Activated T-cell treated with anti-CD3 and anti-CD28 coated beads, Interleukin-2, amount 50 U/mL, for 4 hours (primary cell): ENCODE data around the gene SNX22. TPM values are rescaled to one million over a fixed set of nuclear protein-coding genes. Genes with fewer than 3 reads are reported as not detected.
A peak's percentile ranks its signal among the peaks of the same experiment; 100 is the strongest.
"Not testable (repeated sequence)": the region's sequence is repeated elsewhere in the genome, so short reads cannot be mapped to it uniquely, and the experiment has no call there.

Experiments
- ATAC-seq, 2 donors: fragments of 200-7000 bp; cut with Tn5 transposase; one replicate each; pipeline ENCODE4 v1.10.0; 2021
- DNase-seq: peaks from one replicate; pipeline ENCODE4 v3.0.0-alpha.2; 2020
- H3K27me3 Mint-ChIP-seq: one replicate; pipeline ENCODE4 v1.8.0; 2021; ENCODE audit warnings: low read depth, mixed read lengths
- H3K36me3 Mint-ChIP-seq: one replicate; pipeline ENCODE4 v1.8.0; 2022; ENCODE audit warnings: mixed read lengths; ENCODE audit not compliant: insufficient read depth
- H3K4me1 Mint-ChIP-seq: one replicate; pipeline ENCODE4 v1.8.0; 2021; ENCODE audit warnings: low read depth, mixed read lengths
- H3K4me3 Mint-ChIP-seq: one replicate; pipeline ENCODE4 v1.8.0; 2021; ENCODE audit warnings: mild to moderate bottlenecking, moderate library complexity, mixed read lengths
- H3K9me3 Mint-ChIP-seq: one replicate; pipeline ENCODE4 v1.8.0; 2021; ENCODE audit warnings: mixed read lengths
- total RNA-seq, 3 donors: library from RNA; stranded (reverse); gene quantifications; one replicate each; pipeline ENCODE4 v1.2.1, GENCODE V29; 2021

Gene SNX22
- total RNA-seq: under 1 TPM; 0.26 to 0.35 (median 0.30) TPM

- DNase-seq (no peak), ATAC-seq (peak; percentile 18 to 28)
- H3K9me3 Mint-ChIP-seq: no peaks in the 10 kb centered on the region
- peak within 1 kb of the TSS; percentile 78 for H3K4me3 Mint-ChIP-seq
- peaks cover 11% of the 10 kb centered on the region for H3K27me3 Mint-ChIP-seq
- peaks cover 13% of the 10 kb centered on the region for H3K36me3 Mint-ChIP-seq
- H3K4me1 Mint-ChIP-seq: peaks cover 20% of the 10 kb centered on the region
These were observed at the start of gene SNX22 for GRCh38 chr15:64151727-64152506. Gene SNX22, plus strand, starts transcription at chr15:64151731. Its CDS starts 45 bp downstream, at chr15:64151776.

GRCh38 chr15:64102497-64102896, 49.0 kb upstream of the SNX22 start:
- Mint-ChIP-seq H3K4me3 (no peak overlapping the region), H3K27me3 (no peaks in the 10 kb centered on the region), H3K9me3 (no peaks in the 10 kb centered on the region), H3K36me3 (peaks cover 6% of the 10 kb centered on the region), H3K4me1 (peaks cover 55% of the 10 kb centered on the region)
- DNase-seq (no peak), ATAC-seq (no peak)

- H3K9me3 Mint-ChIP-seq: no peaks in the 10 kb centered on the region
- no peaks in the 10 kb centered on the region for H3K27me3 Mint-ChIP-seq
- no peak for ATAC-seq
- DNase-seq: no peak
- peaks cover 52% of the 10 kb centered on the region for H3K4me1 Mint-ChIP-seq
- H3K36me3 Mint-ChIP-seq: peaks cover 5% of the 10 kb centered on the region
- H3K4me3 Mint-ChIP-seq: no peak overlapping the region
These were observed 46.3 kb upstream of the SNX22 start for GRCh38 chr15:64105113-64105704.

GRCh38 chr15:64107337-64107736, 44.2 kb upstream of the SNX22 start:
- no peaks in the 10 kb centered on the region for H3K27me3 Mint-ChIP-seq
- DNase-seq: no peak
- no peaks in the 10 kb centered on the region for H3K9me3 Mint-ChIP-seq
- ATAC-seq: no peak
- peaks cover 5% of the 10 kb centered on the region for H3K36me3 Mint-ChIP-seq
- no peak overlapping the region for H3K4me3 Mint-ChIP-seq
- peaks cover 60% of the 10 kb centered on the region for H3K4me1 Mint-ChIP-seq

- peaks cover 45% of the 10 kb centered on the region for H3K4me1 Mint-ChIP-seq
These were observed 41.3 kb upstream of the SNX22 start for GRCh38 chr15:64110108-64110701.

GRCh38 chr15:64110950-64111678, 40.4 kb upstream of the SNX22 start:
- peaks cover 19% of the 10 kb centered on the region for H3K36me3 Mint-ChIP-seq
- DNase-seq: no peak
- H3K27me3 Mint-ChIP-seq: no peaks in the 10 kb centered on the region
- peaks cover 41% of the 10 kb centered on the region for H3K4me1 Mint-ChIP-seq
- ATAC-seq: no peak
- H3K9me3 Mint-ChIP-seq: no peaks in the 10 kb centered on the region
- H3K4me3 Mint-ChIP-seq: no peak overlapping the region

More at GRCh38 chr15:64110108-64110701, 41.3 kb upstream of the SNX22 start:
- ATAC-seq, H3K9me3 Mint-ChIP-seq, H3K4me3 Mint-ChIP-seq, H3K27me3 Mint-ChIP-seq, DNase-seq: not testable (repeated sequence)
- peaks cover 19% of the 10 kb centered on the region for H3K36me3 Mint-ChIP-seq

GRCh38 chr15:64111679-64112050, 39.9 kb upstream of the SNX22 start:
- Mint-ChIP-seq H3K27me3 (no peaks in the 10 kb centered on the region), H3K36me3 (peaks cover 19% of the 10 kb centered on the region), H3K9me3 (no peaks in the 10 kb centered on the region), H3K4me1 (peaks cover 36% of the 10 kb centered on the region), H3K4me3 (no peak overlapping the region)
- DNase-seq (no peak), ATAC-seq (no peak)

- H3K27me3 Mint-ChIP-seq: no peaks in the 10 kb centered on the region
- ATAC-seq (no peak), DNase-seq (no peak)
- H3K36me3 Mint-ChIP-seq: peaks cover 19% of the 10 kb centered on the region
- no peaks in the 10 kb centered on the region for H3K9me3 Mint-ChIP-seq
- H3K4me3 Mint-ChIP-seq: no peak overlapping the region
- peaks cover 30% of the 10 kb centered on the region for H3K4me1 Mint-ChIP-seq
These were observed 39.3 kb upstream of the SNX22 start for GRCh38 chr15:64112073-64112772.

GRCh38 chr15:64112904-64113303, 38.6 kb upstream of the SNX22 start:
- Mint-ChIP-seq H3K27me3 (no peaks in the 10 kb centered on the region), H3K9me3 (no peaks in the 10 kb centered on the region), H3K36me3 (peaks cover 21% of the 10 kb centered on the region), H3K4me3 (no peak overlapping the region), H3K4me1 (peaks cover 28% of the 10 kb centered on the region)
- DNase-seq: no peak
- ATAC-seq: peak; percentile 43 to 63

- ATAC-seq (no peak), DNase-seq (no peak)
- Mint-ChIP-seq H3K36me3 (peaks cover 32% of the 10 kb centered on the region), H3K9me3 (no peaks in the 10 kb centered on the region), H3K27me3 (no peaks in the 10 kb centered on the region), H3K4me1 (no peaks in the 10 kb centered on the region), H3K4me3 (no peak overlapping the region)
These were observed 33.6 kb upstream of the SNX22 start for GRCh38 chr15:64117759-64118487.

- not testable (repeated sequence) for H3K9me3 Mint-ChIP-seq, H3K27me3 Mint-ChIP-seq, DNase-seq, ATAC-seq, H3K4me1 Mint-ChIP-seq, H3K4me3 Mint-ChIP-seq
- H3K36me3 Mint-ChIP-seq: peaks cover 29% of the 10 kb centered on the region
These were observed 31.2 kb upstream of the SNX22 start for GRCh38 chr15:64120322-64120721.

- H3K27me3 Mint-ChIP-seq: no peaks in the 10 kb centered on the region
- no peaks in the 10 kb centered on the region for H3K9me3 Mint-ChIP-seq
- DNase-seq (no peak), ATAC-seq (no peak)
- H3K4me1 Mint-ChIP-seq: no peaks in the 10 kb centered on the region
- peaks cover 35% of the 10 kb centered on the region for H3K36me3 Mint-ChIP-seq
- no peak overlapping the region for H3K4me3 Mint-ChIP-seq
These were observed 29.9 kb upstream of the SNX22 start for GRCh38 chr15:64121614-64122013.

GRCh38 chr15:64122444-64122843, 29.1 kb upstream of the SNX22 start:
- no peak for ATAC-seq
- Mint-ChIP-seq H3K27me3 (no peaks in the 10 kb centered on the region), H3K4me1 (no peaks in the 10 kb centered on the region), H3K4me3 (no peak overlapping the region), H3K36me3 (peaks cover 39% of the 10 kb centered on the region), H3K9me3 (no peaks in the 10 kb centered on the region)
- DNase-seq: no peak
